ENCODE data around the gene LRP1B. TPM values are rescaled to one million over a fixed set of nuclear protein-coding genes. Genes with fewer than 3 reads are reported as not detected.

Gene LRP1B
- total RNA-seq, 3 donors from 2014 or later, result 2.3 to 29.8 (median 21.8) TPM

DNA sequence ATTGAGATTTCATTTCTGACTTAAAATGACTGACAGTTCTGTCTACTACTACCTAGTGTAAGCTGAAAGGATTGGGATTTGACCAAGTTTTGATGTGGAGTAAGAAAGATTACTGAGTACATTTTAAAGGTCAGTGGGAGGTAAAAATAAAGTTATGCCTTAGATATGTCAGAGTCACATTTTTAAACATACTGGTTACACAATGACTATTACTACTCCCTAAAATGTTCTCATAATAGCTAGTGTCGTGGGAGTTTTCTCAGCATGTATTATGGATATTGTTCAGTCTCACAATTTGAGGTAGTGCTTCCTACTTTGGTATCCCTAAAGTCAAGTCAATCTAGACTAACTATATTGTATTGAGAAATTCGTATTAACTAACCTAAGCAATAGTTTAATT is 1092.5 kb downstream of the LRP1B start:
- H3K4me1 ChIP-seq, result no peaks in the 10 kb centered on the region
- TF ChIP-seq POLR2AphosphoS5 (IDR thresholded peaks at IDR 0.05) (no peak), POLR2A (IDR thresholded peaks at IDR 0.05) (no peak)
- TF ChIP-seq, protein P1, sequence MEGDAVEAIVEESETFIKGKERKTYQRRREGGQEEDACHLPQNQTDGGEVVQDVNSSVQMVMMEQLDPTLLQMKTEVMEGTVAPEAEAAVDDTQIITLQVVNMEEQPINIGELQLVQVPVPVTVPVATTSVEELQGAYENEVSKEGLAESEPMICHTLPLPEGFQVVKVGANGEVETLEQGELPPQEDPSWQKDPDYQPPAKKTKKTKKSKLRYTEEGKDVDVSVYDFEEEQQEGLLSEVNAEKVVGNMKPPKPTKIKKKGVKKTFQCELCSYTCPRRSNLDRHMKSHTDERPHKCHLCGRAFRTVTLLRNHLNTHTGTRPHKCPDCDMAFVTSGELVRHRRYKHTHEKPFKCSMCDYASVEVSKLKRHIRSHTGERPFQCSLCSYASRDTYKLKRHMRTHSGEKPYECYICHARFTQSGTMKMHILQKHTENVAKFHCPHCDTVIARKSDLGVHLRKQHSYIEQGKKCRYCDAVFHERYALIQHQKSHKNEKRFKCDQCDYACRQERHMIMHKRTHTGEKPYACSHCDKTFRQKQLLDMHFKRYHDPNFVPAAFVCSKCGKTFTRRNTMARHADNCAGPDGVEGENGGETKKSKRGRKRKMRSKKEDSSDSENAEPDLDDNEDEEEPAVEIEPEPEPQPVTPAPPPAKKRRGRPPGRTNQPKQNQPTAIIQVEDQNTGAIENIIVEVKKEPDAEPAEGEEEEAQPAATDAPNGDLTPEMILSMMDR (IDR thresholded peaks at IDR 0.05), result no peak
- no peak overlapping the region for H3K27ac ChIP-seq
- DNase-seq (ENCODE audit: low spot score in 2 of 2), result no peak
- H3K9me3 ChIP-seq, result no peaks in the 10 kb centered on the region
- H3K36me3 ChIP-seq, result no peaks in the 10 kb centered on the region
- no peaks in the 10 kb centered on the region for H3K27me3 ChIP-seq
- no peak overlapping the region for H3K4me3 ChIP-seq
- intact Hi-C loops (cut with DNase I; ENCODE audit: low total_unique reads), result no loop called here

DNA sequence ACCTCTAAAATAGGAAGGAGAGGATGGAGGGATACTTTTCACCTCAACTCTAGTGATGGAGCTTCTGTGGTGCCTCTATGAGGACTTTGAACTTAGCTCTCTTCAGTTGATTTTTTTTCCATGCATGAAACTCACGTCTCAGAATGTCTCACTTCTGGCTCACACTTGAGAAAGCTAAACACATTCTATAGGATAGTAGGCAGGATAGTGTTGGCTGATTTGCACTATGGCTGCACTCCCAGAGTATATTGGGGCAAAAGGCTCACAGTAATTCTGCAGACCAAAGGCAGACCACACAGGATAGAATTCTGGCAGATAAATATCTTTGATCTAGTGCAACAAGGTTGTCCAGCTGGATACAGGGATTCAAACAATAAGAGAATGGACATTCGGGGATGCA is 1093.5 kb downstream of the LRP1B start:
- H3K4me3 ChIP-seq, result no peak overlapping the region
- TF ChIP-seq, protein P1 (IDR thresholded peaks at IDR 0.05), result no peak
- TF ChIP-seq POLR2AphosphoS5 (IDR thresholded peaks at IDR 0.05) (no peak), POLR2A (IDR thresholded peaks at IDR 0.05) (no peak)
- intact Hi-C loops (cut with DNase I; ENCODE audit: low total_unique reads), result no loop called here
- no peaks in the 10 kb centered on the region for H3K36me3 ChIP-seq
- no peak for DNase-seq (ENCODE audit: low spot score in 2 of 2)
- H3K4me1 ChIP-seq, result no peaks in the 10 kb centered on the region
- no peak overlapping the region for H3K27ac ChIP-seq
- H3K9me3 ChIP-seq, result no peaks in the 10 kb centered on the region
- no peaks in the 10 kb centered on the region for H3K27me3 ChIP-seq

DNA sequence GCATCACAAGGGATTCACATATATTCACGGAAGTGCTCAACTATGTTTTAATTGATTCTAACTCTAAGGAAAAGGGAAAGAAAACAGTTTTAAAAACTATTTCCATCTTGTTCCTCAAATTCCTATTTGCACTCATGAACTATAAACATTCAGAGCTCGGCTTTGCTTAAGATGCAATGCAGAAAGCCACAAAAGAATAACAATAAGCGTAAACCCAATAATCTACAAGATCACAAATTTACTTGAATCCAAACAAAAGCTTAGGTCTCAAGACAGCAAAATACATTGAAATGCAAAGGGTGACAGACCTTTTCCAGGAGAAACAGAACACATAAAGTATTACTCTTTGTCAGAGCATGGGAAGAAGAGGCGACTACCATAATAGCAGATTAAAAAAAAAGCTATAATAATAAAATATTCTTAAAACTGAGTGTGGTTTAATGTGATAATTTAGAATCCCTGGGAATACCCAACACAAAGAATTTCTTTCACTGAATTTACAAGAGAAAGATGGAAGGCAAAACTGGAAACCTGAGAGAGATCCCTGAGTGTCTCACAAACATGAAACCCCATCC is 1094.9 kb downstream of the LRP1B start:
- TF ChIP-seq POLR2A (IDR thresholded peaks at IDR 0.05) (no peak), POLR2AphosphoS5 (IDR thresholded peaks at IDR 0.05) (no peak)
- TF ChIP-seq, protein P1 (IDR thresholded peaks at IDR 0.05), result no peak
- no peak for DNase-seq (ENCODE audit: low spot score in 2 of 2)
- H3K4me1 ChIP-seq, result no peaks in the 10 kb centered on the region
- intact Hi-C loops (cut with DNase I; ENCODE audit: low total_unique reads), result no loop called here
- H3K27me3 ChIP-seq, result no peaks in the 10 kb centered on the region
- no peak overlapping the region for H3K27ac ChIP-seq
- no peaks in the 10 kb centered on the region for H3K36me3 ChIP-seq
- no peak overlapping the region for H3K4me3 ChIP-seq
- H3K9me3 ChIP-seq, result no peaks in the 10 kb centered on the region

DNA sequence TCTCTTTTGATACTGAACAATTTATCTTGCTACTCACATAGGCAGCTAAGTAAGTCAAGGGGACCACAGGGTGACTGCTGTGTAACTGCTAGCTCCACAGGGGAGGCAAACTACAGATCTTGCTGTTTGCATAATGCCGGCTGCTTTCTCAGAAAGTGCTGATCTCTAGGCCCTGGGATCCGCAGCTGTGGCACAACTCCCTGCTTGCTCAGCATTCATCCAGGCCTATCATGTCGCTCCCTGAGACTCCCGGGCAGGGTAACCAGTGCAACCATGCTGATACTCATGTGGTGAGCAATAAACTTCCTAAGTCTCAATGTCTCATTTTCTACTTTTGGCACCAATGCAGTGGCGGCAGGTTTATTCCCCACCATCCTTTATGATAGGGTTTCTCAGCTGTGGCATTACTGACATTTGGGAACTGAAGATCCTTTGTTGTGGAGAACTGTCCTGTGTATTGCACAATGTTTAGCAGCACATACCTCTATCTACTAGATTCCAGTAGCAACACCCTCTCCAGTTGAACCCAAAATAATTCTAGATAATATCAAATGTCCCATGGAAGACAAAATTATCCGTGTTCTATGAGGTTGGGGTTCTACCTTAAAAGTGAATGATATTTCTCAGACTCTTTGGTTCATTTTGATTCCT is 1101.3 kb downstream of the LRP1B start:
- no peaks in the 10 kb centered on the region for H3K4me1 ChIP-seq
- no peaks in the 10 kb centered on the region for H3K36me3 ChIP-seq
- H3K27me3 ChIP-seq, result no peaks in the 10 kb centered on the region
- H3K4me3 ChIP-seq, result no peak overlapping the region
- intact Hi-C loops (cut with DNase I; ENCODE audit: low total_unique reads), result no loop called here
- no peak for DNase-seq (ENCODE audit: low spot score in 2 of 2)
- TF ChIP-seq, protein P1 (IDR thresholded peaks at IDR 0.05), result no peak
- TF ChIP-seq POLR2A (IDR thresholded peaks at IDR 0.05), result no peak
- TF ChIP-seq POLR2AphosphoS5 (IDR thresholded peaks at IDR 0.05), result no peak
- peaks cover 0 to 3% of the 10 kb centered on the region in 2 donors for H3K9me3 ChIP-seq
- H3K27ac ChIP-seq, result no peak overlapping the region

DNA sequence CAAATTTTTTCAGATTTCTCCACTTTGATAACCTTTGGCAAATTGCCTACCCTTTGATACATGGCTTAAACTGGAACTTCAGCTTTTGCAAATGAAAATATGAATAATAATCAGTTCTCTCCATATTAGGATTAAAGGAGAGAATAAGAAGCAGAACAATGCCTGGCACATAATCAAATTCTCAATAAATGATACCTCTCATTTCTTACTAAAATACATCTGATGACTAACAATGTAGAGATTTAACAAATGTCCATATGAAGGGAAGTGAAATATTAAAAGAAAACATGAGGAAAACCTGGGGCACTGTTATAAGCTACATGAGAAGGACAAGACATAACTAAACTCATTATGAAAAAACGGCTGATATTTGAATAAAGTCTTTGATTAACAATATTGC is 1103.6 kb downstream of the LRP1B start:
- DNase-seq (ENCODE audit: low spot score in 2 of 2), result no peak
- no peak overlapping the region for H3K4me3 ChIP-seq
- no peak for TF ChIP-seq POLR2AphosphoS5 (IDR thresholded peaks at IDR 0.05)
- no peak for TF ChIP-seq POLR2A (IDR thresholded peaks at IDR 0.05)
- TF ChIP-seq, protein P1 (IDR thresholded peaks at IDR 0.05), result no peak
- no peaks in the 10 kb centered on the region for H3K36me3 ChIP-seq
- intact Hi-C loops (cut with DNase I; ENCODE audit: low total_unique reads), result no loop called here
- no peaks in the 10 kb centered on the region for H3K27me3 ChIP-seq
- H3K9me3 ChIP-seq, result peaks cover 0 to 3% of the 10 kb centered on the region in 2 donors
- no peaks in the 10 kb centered on the region for H3K4me1 ChIP-seq
- H3K27ac ChIP-seq, result no peak overlapping the region

Measured in breast epithelium (tissue), 4 donors.